WTC11 (cell line): ENCODE data around the gene TRIM38.

ENCODE experiments used
- ELF4 ChIP-seq: sonication (generic); formaldehyde crosslinking; IDR thresholded peaks from 2 replicates; pipeline ENCODE4 v1.8.1; 2022; ENCODE audit warnings: low read depth, mild to moderate bottlenecking, moderate library complexity, missing genetic modification reagents
- ESRRA ChIP-seq: sonication (generic); formaldehyde crosslinking; IDR thresholded peaks from 2 replicates; pipeline ENCODE4 v1.8.1; 2022; ENCODE audit warnings: mild to moderate bottlenecking, missing genetic modification reagents, borderline replicate concordance
- FOXJ3 ChIP-seq: sonication (generic); formaldehyde crosslinking; IDR thresholded peaks from 2 replicates; pipeline ENCODE4 v1.9.0; 2021; ENCODE audit warnings: missing genetic modification reagents, mild to moderate bottlenecking, borderline replicate concordance
- GTF2I ChIP-seq: fragments of 250-450 bp; sonication (Bioruptor Pico); conservative IDR thresholded peaks from 2 replicates; pipeline ENCODE4 v1.4.0; 2021; ENCODE audit warnings: mild to moderate bottlenecking
- JUN ChIP-seq: sonication (generic); formaldehyde crosslinking; IDR thresholded peaks from 2 replicates; pipeline ENCODE4 v1.8.0; 2023; ENCODE audit warnings: mild to moderate bottlenecking, missing genetic modification reagents
- NR2C2 ChIP-seq: sonication (generic); formaldehyde crosslinking; IDR thresholded peaks from 2 replicates; pipeline ENCODE4 v1.8.0; 2022; ENCODE audit warnings: mild to moderate bottlenecking, missing genetic modification reagents
- OVOL2 ChIP-seq: fragments of 250-450 bp; sonication (Bioruptor Pico); IDR thresholded peaks from 2 replicates; pipeline ENCODE4 v1.9.0; 2021; ENCODE audit warnings: mild to moderate bottlenecking, borderline replicate concordance
- SMAD3 ChIP-seq: sonication (generic); formaldehyde crosslinking; IDR thresholded peaks from 2 replicates; pipeline ENCODE4 v1.8.0; 2022; ENCODE audit warnings: missing genetic modification reagents, mild to moderate bottlenecking, borderline replicate concordance
- SMAD4 ChIP-seq: sonication (generic); formaldehyde crosslinking; IDR thresholded peaks from 2 replicates; pipeline ENCODE4 v1.8.0; 2022; ENCODE audit warnings: mild to moderate bottlenecking, missing genetic modification reagents
- ZNF121 ChIP-seq: sonication (generic); formaldehyde crosslinking; IDR thresholded peaks from 2 replicates; pipeline ENCODE4 v1.8.0; 2023; ENCODE audit warnings: missing genetic modification reagents
- ZNF416 ChIP-seq: fragments of 250-450 bp; sonication (Bioruptor Pico); IDR thresholded peaks from 2 replicates; pipeline ENCODE4 v1.9.0; 2021; ENCODE audit warnings: mild to moderate bottlenecking, inconsistent platforms
- TF ChIP-seq, protein P1 (sequence below): sonication (generic); formaldehyde crosslinking; IDR thresholded peaks from 2 replicates; pipeline ENCODE4 v1.8.1; 2023; ENCODE audit warnings: mild to moderate bottlenecking, moderate library complexity, missing genetic modification reagents
- TF ChIP-seq, protein P2 (sequence below): fragments of 200-600 bp; IDR thresholded peaks from 2 replicates; pipeline ENCODE4 v1.8.0; 2022; ENCODE audit warnings: antibody characterized with exemption
- TF ChIP-seq, protein P3 (sequence below): sonication (generic); formaldehyde crosslinking; IDR thresholded peaks from 2 replicates; pipeline ENCODE4 v1.8.1; 2022; ENCODE audit warnings: low read depth, mild to moderate bottlenecking, moderate library complexity, missing genetic modification reagents, borderline replicate concordance

DNA sequence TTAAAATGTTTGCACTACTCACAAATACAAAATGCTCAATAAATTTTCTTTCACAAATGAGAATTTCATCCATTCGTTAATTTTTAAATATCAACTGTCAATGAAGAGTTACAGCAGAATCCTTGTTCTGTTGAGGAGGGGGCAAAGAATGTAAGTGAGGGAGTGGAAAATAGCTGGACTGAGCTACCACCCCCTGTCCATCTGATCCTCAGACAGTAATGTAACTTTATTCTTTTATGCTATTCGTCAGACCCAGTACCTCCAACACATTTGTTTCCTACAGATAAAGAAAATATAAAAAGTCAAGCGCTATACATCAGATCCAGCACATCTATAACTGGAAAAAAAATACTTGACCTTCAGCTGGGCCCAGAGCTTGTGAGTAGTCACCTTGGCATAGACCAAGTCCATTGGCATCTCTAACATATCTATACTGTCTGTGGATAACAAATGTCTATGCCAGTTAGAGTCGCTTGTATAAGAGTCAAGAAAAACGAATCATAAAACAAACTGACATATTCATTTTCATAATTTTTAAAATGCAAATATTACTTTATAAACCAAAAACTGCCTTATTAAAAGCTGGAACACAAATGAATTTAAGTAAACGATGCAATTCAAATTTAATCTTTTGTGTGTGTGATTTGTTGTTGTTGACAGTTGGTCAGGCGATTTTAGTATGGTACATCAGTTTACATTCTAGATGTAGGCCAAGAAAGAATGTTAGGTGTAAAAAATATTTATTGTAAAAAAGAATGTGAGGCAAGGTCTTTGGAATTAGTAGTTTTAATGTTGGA lies 67.5 kb downstream of the TRIM38 start:
- TF ChIP-seq, protein P1, sequence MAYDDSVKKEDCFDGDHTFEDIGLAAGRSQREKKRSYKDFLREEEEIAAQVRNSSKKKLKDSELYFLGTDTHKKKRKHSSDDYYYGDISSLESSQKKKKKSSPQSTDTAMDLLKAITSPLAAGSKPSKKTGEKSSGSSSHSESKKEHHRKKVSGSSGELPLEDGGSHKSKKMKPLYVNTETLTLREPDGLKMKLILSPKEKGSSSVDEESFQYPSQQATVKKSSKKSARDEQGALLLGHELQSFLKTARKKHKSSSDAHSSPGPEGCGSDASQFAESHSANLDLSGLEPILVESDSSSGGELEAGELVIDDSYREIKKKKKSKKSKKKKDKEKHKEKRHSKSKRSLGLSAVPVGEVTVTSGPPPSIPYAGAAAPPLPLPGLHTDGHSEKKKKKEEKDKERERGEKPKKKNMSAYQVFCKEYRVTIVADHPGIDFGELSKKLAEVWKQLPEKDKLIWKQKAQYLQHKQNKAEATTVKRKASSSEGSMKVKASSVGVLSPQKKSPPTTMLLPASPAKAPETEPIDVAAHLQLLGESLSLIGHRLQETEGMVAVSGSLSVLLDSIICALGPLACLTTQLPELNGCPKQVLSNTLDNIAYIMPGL (CRISPR knock-in tag) = no peak
- no peak for TF ChIP-seq ZNF121 (CRISPR knock-in tag)
- TF ChIP-seq, protein P2, sequence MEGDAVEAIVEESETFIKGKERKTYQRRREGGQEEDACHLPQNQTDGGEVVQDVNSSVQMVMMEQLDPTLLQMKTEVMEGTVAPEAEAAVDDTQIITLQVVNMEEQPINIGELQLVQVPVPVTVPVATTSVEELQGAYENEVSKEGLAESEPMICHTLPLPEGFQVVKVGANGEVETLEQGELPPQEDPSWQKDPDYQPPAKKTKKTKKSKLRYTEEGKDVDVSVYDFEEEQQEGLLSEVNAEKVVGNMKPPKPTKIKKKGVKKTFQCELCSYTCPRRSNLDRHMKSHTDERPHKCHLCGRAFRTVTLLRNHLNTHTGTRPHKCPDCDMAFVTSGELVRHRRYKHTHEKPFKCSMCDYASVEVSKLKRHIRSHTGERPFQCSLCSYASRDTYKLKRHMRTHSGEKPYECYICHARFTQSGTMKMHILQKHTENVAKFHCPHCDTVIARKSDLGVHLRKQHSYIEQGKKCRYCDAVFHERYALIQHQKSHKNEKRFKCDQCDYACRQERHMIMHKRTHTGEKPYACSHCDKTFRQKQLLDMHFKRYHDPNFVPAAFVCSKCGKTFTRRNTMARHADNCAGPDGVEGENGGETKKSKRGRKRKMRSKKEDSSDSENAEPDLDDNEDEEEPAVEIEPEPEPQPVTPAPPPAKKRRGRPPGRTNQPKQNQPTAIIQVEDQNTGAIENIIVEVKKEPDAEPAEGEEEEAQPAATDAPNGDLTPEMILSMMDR = no peak
- TF ChIP-seq NR2C2 (CRISPR knock-in tag) = no peak
- TF ChIP-seq ELF4 = no peak
- no peak for TF ChIP-seq GTF2I
- no peak for TF ChIP-seq SMAD3
- no peak for TF ChIP-seq JUN (CRISPR knock-in tag)
- no peak for TF ChIP-seq FOXJ3 (CRISPR knock-in tag)
- no peak for TF ChIP-seq SMAD4 (CRISPR knock-in tag)
- TF ChIP-seq OVOL2 = no peak
- TF ChIP-seq, protein P3, sequence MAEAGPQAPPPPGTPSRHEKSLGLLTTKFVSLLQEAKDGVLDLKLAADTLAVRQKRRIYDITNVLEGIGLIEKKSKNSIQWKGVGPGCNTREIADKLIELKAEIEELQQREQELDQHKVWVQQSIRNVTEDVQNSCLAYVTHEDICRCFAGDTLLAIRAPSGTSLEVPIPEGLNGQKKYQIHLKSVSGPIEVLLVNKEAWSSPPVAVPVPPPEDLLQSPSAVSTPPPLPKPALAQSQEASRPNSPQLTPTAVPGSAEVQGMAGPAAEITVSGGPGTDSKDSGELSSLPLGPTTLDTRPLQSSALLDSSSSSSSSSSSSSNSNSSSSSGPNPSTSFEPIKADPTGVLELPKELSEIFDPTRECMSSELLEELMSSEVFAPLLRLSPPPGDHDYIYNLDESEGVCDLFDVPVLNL (CRISPR knock-in tag) = no peak
- no peak for TF ChIP-seq ZNF416 (CRISPR knock-in tag)
- TF ChIP-seq ESRRA (CRISPR knock-in tag) = no peak
